Breast epithelium (tissue), 3 donors: ENCODE measurements around the gene EPB41L1.

Source experiments
- CTCF ChIP-seq, 3 donors: fragments of 450-650 bp; IDR thresholded peaks; one replicate each; pipeline ENCODE4 v1.5.1; 2016 to 2017; ENCODE audit warnings: antibody characterized with exemption in 3 of 3, mild to moderate bottlenecking in 3 of 3, moderate library complexity in 3 of 3
- POLR2A ChIP-seq: fragments of 450-650 bp; IDR thresholded peaks from one replicate; pipeline ENCODE4 v1.6.1; 2016; ENCODE audit warnings: antibody characterized with exemption, mild to moderate bottlenecking, moderate library complexity

GRCh38 chr20:36203861-36204260, 49.3 kb downstream of the EPB41L1 start:
- TF ChIP-seq POLR2A (no peak), CTCF (IDR thresholded peaks at IDR 0.05) (no peak)
